Measurements from ENCODE around the gene NCLN.
"Not testable (repeated sequence)": the region's sequence is repeated elsewhere in the genome, so short reads cannot be mapped to it uniquely, and the experiment has no call there.

The NCLN gene

DNA sequence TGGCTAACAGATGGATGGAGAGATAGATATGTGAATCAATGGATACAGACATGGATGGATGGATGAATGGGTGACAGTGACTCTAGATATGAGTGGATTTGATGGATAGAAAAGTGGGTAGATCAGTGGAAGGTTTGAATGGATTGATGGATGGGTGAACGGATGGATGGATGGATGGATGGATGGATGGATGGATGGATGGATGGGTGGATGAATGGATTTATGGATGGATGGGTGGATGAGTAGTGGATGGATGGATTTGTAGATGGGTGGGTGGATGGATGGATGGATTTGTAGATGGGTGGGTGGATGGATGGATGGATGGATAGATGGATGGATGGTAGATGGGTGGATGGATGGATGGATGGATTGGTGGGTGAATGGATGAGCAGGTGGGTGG, 45.6 kb downstream of the NCLN start:
- DNase-seq: no peak

DNA sequence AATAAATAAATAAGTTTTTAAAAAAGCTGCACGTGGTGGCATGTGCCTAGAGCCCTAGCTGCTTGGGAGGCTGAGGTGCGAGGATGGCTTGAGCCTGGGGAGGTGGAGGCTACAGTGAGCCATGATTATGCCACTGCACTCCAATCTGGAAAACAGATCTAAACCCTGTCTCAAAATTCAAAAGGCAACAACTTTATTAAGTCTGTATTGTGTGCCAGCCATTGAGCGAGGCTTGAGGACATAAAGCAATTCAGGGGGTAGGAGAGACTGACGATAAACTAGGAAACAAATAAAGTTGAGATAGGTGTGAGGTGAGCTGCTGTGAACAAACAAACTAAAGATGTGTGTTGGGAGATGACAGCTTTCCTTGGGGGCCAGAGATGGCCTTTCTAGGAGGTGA, 47.4 kb downstream of the NCLN start:
- DNase-seq: no peak

GRCh38 chr19:3233831-3234230, 48.1 kb downstream of the NCLN start:
- no peak for DNase-seq

DNA sequence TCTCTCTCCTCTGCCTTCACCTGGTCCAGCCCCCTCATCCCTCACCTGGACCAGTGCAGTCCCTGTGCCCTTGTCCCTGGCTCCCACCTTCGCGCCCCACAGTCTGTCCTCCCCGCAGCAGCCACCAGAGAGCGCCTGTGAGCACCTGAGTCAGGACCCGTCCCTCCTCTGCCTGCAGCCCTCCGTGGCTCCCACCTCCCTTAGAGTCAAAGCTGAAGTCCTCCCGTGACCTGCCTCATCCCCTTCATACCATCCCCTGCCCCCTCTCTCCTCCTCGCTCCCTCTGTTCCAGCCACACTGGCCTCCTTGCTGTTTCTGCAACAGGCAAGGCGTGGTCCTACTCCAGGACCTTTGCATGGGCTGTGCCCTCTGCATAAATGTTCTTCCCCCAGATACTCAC, 49.1 kb downstream of the NCLN start:
- no peak for DNase-seq

DNA sequence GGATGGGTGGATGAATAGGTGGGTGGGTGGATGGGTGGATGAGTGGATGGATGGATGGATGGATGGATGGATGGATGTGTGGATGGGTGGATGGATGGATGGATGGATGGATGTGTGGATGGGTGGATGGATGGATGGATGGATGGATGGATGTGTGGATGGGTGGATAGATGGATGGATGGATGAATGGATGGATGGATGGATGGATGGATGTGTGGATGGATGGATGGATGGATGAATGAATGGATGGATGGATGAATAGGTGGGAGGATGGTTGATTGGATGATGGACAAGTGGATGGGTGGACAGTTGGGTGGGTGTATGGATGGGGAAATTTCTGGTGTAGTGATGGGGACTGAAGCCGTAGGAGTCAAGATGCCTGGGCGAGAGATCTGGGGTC, 49.9 kb downstream of the NCLN start:
- not testable (repeated sequence) for DNase-seq

DNA sequence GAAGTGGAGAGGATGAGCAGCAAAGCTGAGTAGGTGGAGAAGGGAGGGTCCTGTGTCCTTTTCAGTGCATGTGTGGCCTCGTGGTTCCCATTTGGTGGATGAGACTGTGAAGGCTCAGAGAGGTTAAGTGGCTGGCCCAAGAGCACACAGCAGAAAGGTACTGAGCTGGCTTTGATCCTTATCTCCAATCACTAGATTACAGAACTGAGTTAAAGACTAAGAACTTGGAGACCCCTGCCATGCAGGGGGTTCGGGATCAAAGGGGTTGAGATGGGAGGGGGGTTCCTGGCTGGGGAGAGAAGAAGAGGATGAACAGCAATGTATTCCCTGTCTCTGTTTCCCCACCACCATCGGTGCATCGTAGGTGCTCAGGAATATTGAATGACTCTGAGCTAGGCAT, 50.5 kb downstream of the NCLN start:
- no peak for DNase-seq

- no peak for DNase-seq
These were observed 52.4 kb downstream of the NCLN start for GRCh38 chr19:3238066-3238561.

- DNase-seq: no peak
These were observed 53.6 kb downstream of the NCLN start for GRCh38 chr19:3239367-3239766.

- DNase-seq: no peak
These were observed 58.3 kb downstream of the NCLN start for GRCh38 chr19:3243819-3244700.

GRCh38 chr19:3245050-3245449, 59.3 kb downstream of the NCLN start:
- DNase-seq: no peak

- DNase-seq: no peak
These were observed 63.1 kb downstream of the NCLN start for GRCh38 chr19:3248728-3249326.

DNA sequence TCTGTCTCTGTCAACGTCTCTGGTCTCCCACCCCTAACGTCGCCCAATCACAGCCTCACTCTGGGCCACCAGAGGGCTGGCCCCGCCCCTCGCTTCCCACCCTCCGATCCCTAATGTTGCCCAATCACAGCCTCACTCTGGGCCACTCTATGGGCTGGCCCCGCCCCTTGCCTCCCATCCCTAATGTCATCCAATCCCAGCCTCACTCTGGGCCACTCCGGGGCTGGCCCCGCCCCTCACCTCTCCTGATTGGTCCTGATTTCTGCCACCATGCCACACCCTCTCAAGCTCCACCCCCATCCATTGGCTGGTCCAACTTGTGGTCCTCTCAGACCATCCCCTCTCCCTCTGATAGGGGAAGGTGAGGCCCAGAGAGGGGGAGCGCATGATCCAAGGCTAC, 63.7 kb downstream of the NCLN start:
- no peak for DNase-seq

GRCh38 chr19:3250675-3251074, 64.9 kb downstream of the NCLN start:
- no peak for DNase-seq

GRCh38 chr19:3251229-3251628, 65.5 kb downstream of the NCLN start:
- DNase-seq: no peak

DNA sequence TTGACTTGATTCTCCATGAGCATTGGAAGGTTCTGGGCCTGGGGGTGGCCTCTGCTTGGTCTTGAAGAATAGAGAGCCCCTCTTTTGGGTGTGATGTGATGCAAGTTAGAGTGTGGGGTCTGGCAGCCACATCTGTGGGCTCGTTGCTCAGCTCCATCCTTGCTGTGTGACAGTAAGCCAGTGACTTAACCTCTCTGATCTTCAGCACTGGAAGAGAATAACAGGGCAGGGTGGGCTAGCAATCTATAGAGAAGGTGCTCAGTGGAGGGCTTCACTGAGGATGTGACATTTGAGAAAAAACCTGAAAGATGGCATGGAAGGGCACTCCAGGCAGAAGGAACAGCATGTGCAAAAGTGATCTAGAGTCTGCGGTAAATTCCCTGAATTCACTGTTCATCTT, 66.9 kb downstream of the NCLN start:
- no peak for DNase-seq

DNA sequence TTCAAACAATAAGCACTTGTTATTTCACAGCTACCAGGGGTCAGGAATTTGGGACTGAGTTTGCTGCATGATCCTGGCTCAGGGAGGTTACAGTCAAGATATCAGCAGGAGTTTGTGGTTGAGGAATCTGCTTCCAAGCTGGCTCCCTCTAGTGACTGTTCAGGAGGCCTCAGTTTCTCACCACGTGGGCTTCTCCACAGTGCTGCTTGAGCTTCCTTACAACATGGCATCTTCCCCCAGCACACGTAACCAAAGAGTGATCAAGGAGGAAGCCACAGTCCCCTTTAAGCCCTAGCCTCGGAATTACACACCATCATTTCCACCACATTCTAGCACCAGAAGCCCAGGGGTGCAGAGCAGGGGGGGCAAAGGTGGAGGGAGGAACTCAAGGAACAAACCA, 67.5 kb downstream of the NCLN start:
- no peak for DNase-seq

GRCh38 chr19:3254520-3254919, 68.8 kb downstream of the NCLN start:
- DNase-seq: no peak

DNA sequence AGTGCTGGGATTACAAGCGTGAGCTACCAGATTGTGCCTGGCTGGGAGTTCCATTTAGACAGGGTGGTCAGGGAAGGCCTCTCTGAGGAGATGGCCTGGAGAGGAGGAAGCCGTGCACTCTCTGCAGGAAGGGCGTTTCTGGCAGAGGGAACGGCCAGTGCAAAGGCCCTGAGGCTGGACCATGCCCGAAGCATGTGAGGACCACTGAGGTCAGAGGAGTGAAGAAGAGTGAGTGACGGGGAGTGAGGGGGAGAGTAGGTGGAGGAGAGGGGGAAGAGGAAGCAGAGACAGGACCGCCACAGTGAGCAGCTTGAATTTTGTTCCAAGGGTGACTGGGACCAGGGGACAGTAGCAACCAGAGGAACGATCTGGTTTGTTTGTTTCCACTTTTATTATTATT, 71.3 kb downstream of the NCLN start:
- no peak for DNase-seq
